Stimulated activated CD8-positive, alpha-beta memory T cell treated with anti-CD3 and anti-CD28 coated beads, Interleukin-2, amount 100 ng/mL, for 48 hours (primary cell): ENCODE results near the gene ARHGEF17.
"Not testable (repeated sequence)": the region's sequence is repeated elsewhere in the genome, so short reads cannot be mapped to it uniquely, and the experiment has no call there.

Source experiments
- DNase-seq, 2 donors: peaks; one replicate each; pipeline ENCODE4 v3.0.0-alpha.2; 2020; ENCODE audit warnings: low read depth in 2 of 2

Gene ARHGEF17

GRCh38 chr11:73308003-73308960 is at the start of gene ARHGEF17:
ARHGEF17 (plus strand) TSS chr11:73308276; CDS start chr11:73308639, 363 bp downstream.
- peak in 1 of 2 donors; percentile 16 for DNase-seq

- DNase-seq, result no peak
These were observed 48.5 kb upstream of the ARHGEF17 start for GRCh38 chr11:73259406-73260126.

GRCh38 chr11:73260127-73260457 is 48.0 kb upstream of the ARHGEF17 start:
- DNase-seq, result no peak

- DNase-seq, result no peak
These were observed 45.1 kb upstream of the ARHGEF17 start for GRCh38 chr11:73262851-73263495.

- no peak for DNase-seq
These were observed 44.4 kb upstream of the ARHGEF17 start for GRCh38 chr11:73263640-73264039.

- no peak for DNase-seq
These were observed 42.7 kb upstream of the ARHGEF17 start for GRCh38 chr11:73265278-73265810.

- no peak for DNase-seq
These were observed 42.0 kb upstream of the ARHGEF17 start for GRCh38 chr11:73265853-73266645.

GRCh38 chr11:73266646-73267020 is 41.4 kb upstream of the ARHGEF17 start:
- no peak for DNase-seq

- no peak for DNase-seq
These were observed 40.8 kb upstream of the ARHGEF17 start for GRCh38 chr11:73267122-73267846.

GRCh38 chr11:73267906-73268540 is 40.1 kb upstream of the ARHGEF17 start:
- DNase-seq, result no peak

- no peak for DNase-seq
These were observed 39.3 kb upstream of the ARHGEF17 start for GRCh38 chr11:73268671-73269271.

GRCh38 chr11:73269459-73270015 is 38.5 kb upstream of the ARHGEF17 start:
- no peak for DNase-seq

- no peak for DNase-seq
These were observed 37.8 kb upstream of the ARHGEF17 start for GRCh38 chr11:73270016-73270854.

GRCh38 chr11:73270855-73271477 is 37.1 kb upstream of the ARHGEF17 start:
- DNase-seq, result no peak

- not testable (repeated sequence) for DNase-seq
These were observed 36.6 kb upstream of the ARHGEF17 start for GRCh38 chr11:73271478-73271865.

- no peak for DNase-seq
These were observed 36.0 kb upstream of the ARHGEF17 start, which contains the start of gene P2RY6 for GRCh38 chr11:73271936-73272679. P2RY6 (plus strand) TSS chr11:73272338; CDS start chr11:73296519, 24,181 bp downstream.

- DNase-seq, result no peak
These were observed 35.4 kb upstream of the ARHGEF17 start for GRCh38 chr11:73272680-73273038.
